ENCODE results near the gene CD59.

- TF ChIP-seq, protein P1, sequence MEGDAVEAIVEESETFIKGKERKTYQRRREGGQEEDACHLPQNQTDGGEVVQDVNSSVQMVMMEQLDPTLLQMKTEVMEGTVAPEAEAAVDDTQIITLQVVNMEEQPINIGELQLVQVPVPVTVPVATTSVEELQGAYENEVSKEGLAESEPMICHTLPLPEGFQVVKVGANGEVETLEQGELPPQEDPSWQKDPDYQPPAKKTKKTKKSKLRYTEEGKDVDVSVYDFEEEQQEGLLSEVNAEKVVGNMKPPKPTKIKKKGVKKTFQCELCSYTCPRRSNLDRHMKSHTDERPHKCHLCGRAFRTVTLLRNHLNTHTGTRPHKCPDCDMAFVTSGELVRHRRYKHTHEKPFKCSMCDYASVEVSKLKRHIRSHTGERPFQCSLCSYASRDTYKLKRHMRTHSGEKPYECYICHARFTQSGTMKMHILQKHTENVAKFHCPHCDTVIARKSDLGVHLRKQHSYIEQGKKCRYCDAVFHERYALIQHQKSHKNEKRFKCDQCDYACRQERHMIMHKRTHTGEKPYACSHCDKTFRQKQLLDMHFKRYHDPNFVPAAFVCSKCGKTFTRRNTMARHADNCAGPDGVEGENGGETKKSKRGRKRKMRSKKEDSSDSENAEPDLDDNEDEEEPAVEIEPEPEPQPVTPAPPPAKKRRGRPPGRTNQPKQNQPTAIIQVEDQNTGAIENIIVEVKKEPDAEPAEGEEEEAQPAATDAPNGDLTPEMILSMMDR (IDR thresholded peaks at IDR 0.05) = no peak
- no peak for TF ChIP-seq EP300 (IDR thresholded peaks at IDR 0.05)
- TF ChIP-seq POLR2A (IDR thresholded peaks at IDR 0.05) = no peak
Observed at GRCh38 chr11:33692013-33692504, 44.2 kb downstream of the CD59 start.
